Astrocyte of the spinal cord (primary cell): ENCODE data around the gene MAGI1.
A peak's percentile ranks its signal among the peaks of the same experiment; 100 is the strongest.

ENCODE experiments used
- DNase-seq: peaks from one replicate; pipeline ENCODE4 v3.0.0; 2011; ENCODE audit warnings: low read depth, low spot score
- H3K4me3 ChIP-seq: 2 replicates; pipeline ENCODE4 v1.5.1; 2011; ENCODE audit warnings: low read depth, mild to moderate bottlenecking, low read length, moderate library complexity
- in situ Hi-C: cut with HindIII; loops from 2 replicates; pipeline ENCODE4 v1.10.0; 2017; ENCODE audit warnings: low sequenced_read_pairs
- TF ChIP-seq, protein P1 (sequence below): IDR thresholded peaks from 2 replicates; pipeline ENCODE4 v1.5.1; 2012; ENCODE audit warnings: low read depth, mild to moderate bottlenecking, low read length, inconsistent platforms

MAGI1 gene

GRCh38 chr3:65703820-65704219 is 334.9 kb downstream of the MAGI1 start:
- H3K4me3 ChIP-seq: no peak overlapping the region
- TF ChIP-seq, protein P1, sequence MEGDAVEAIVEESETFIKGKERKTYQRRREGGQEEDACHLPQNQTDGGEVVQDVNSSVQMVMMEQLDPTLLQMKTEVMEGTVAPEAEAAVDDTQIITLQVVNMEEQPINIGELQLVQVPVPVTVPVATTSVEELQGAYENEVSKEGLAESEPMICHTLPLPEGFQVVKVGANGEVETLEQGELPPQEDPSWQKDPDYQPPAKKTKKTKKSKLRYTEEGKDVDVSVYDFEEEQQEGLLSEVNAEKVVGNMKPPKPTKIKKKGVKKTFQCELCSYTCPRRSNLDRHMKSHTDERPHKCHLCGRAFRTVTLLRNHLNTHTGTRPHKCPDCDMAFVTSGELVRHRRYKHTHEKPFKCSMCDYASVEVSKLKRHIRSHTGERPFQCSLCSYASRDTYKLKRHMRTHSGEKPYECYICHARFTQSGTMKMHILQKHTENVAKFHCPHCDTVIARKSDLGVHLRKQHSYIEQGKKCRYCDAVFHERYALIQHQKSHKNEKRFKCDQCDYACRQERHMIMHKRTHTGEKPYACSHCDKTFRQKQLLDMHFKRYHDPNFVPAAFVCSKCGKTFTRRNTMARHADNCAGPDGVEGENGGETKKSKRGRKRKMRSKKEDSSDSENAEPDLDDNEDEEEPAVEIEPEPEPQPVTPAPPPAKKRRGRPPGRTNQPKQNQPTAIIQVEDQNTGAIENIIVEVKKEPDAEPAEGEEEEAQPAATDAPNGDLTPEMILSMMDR: no peak
- no peak for DNase-seq
- in situ Hi-C loops: no loop called here

GRCh38 chr3:65703026-65703425 is 335.7 kb downstream of the MAGI1 start:
- no peak overlapping the region for H3K4me3 ChIP-seq
- in situ Hi-C loops: no loop called here
- DNase-seq: no peak
- TF ChIP-seq, protein P1: no peak

DNA sequence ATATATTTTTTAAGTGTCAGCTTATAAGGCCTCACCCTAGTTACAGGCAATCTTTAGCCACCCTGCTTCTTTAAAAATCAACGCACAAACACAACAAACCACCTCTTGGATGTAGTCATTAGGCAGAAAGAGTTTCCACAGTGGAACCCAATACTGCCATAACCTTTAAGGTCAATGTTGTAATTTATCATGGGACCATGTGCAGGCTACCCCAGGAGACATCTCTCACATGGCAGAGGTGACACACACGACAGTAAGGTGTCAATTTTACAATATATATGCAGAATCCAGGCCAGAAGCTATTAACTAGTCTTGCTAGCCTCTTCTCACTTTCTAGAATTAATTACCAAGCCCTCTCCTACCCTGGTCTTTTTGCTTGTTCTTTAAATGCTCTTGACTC is 336.5 kb downstream of the MAGI1 start:
- H3K4me3 ChIP-seq: no peak overlapping the region
- in situ Hi-C loops: no loop called here
- no peak for DNase-seq
- TF ChIP-seq, protein P1: no peak

GRCh38 chr3:65701516-65701915 is 337.2 kb downstream of the MAGI1 start:
- no peak for DNase-seq
- in situ Hi-C loops: no loop called here

GRCh38 chr3:65689436-65689835 is 349.3 kb downstream of the MAGI1 start:
- no peak for DNase-seq
- in situ Hi-C loops: no loop called here
- no peak overlapping the region for H3K4me3 ChIP-seq
- TF ChIP-seq, protein P1: peak; percentile 16

More at GRCh38 chr3:65701516-65701915, 337.2 kb downstream of the MAGI1 start:
- H3K4me3 ChIP-seq: no peak overlapping the region
- TF ChIP-seq, protein P1: no peak

GRCh38 chr3:65687741-65688140 is 351.0 kb downstream of the MAGI1 start:
- TF ChIP-seq, protein P1: no peak
- no peak overlapping the region for H3K4me3 ChIP-seq
- in situ Hi-C loops: no loop called here
- no peak for DNase-seq
